Mesenchymal stem cell (in vitro differentiated cells and primary cell): ENCODE measurements around the gene USP12.
"Not testable (repeated sequence)": the region's sequence is repeated elsewhere in the genome, so short reads cannot be mapped to it uniquely, and the experiment has no call there.

Experiments
- DNase-seq: peaks from one replicate; pipeline ENCODE4 v3.0.0-alpha.2; 2013
- H2AFZ ChIP-seq: one replicate; pipeline ENCODE4 v1.6.1; 2013; ENCODE audit warnings: low read depth, mild to moderate bottlenecking, control low read depth, inconsistent platforms, low read length, moderate library complexity
- H2AK5ac ChIP-seq: 2 replicates; pipeline ENCODE4 v1.6.1; 2013; ENCODE audit warnings: low read length, moderate library complexity, mild to moderate bottlenecking, inconsistent platforms; ENCODE audit not compliant: severe bottlenecking
- H2BK120ac ChIP-seq: one replicate; pipeline ENCODE4 v1.6.1; 2013; ENCODE audit warnings: low read depth, mild to moderate bottlenecking, inconsistent platforms, low read length, moderate library complexity
- H2BK12ac ChIP-seq, 2 experiments: one replicate each; pipeline ENCODE4 v1.6.1; 2013; ENCODE audit warnings: inconsistent platforms in 2 of 2, low read length in 2 of 2, mild to moderate bottlenecking in 2 of 2, moderate library complexity in 2 of 2, control low read depth in 1 of 2
- H2BK15ac ChIP-seq: one replicate; pipeline ENCODE4 v1.6.1; 2013; ENCODE audit warnings: mild to moderate bottlenecking, low read depth, inconsistent platforms; ENCODE audit not compliant: poor library complexity, severe bottlenecking
- H2BK5ac ChIP-seq: 2 replicates; pipeline ENCODE4 v1.6.1; 2013; ENCODE audit warnings: low read depth, mild to moderate bottlenecking, low read length, control low read depth, inconsistent platforms; ENCODE audit not compliant: poor library complexity, severe bottlenecking
- H3K14ac ChIP-seq, 2 experiments: one replicate each; pipeline ENCODE4 v1.6.1; 2013; ENCODE audit warnings: inconsistent platforms in 2 of 2, low read length in 2 of 2, control low read depth in 1 of 2, mild to moderate bottlenecking in 1 of 2, moderate library complexity in 1 of 2
- H3K18ac ChIP-seq, 2 experiments: one replicate each; pipeline ENCODE4 v1.6.1; 2013; ENCODE audit warnings: inconsistent platforms in 2 of 2, low read length in 2 of 2, control low read depth in 1 of 2, low read depth in 1 of 2, mild to moderate bottlenecking in 1 of 2
- H3K23ac ChIP-seq, 2 experiments: one replicate each; pipeline ENCODE4 v1.6.1; 2013; ENCODE audit warnings: inconsistent platforms in 2 of 2, low read length in 2 of 2, mild to moderate bottlenecking in 2 of 2, moderate library complexity in 2 of 2, control low read depth in 1 of 2
- H3K27ac ChIP-seq: 2 replicates; pipeline ENCODE4 v1.5.1; 2013; ENCODE audit warnings: mild to moderate bottlenecking, moderate library complexity, low read length, control low read depth, inconsistent platforms; ENCODE audit not compliant: poor library complexity, severe bottlenecking
- H3K27me3 ChIP-seq, 2 experiments: 2 replicates each; pipeline versions ENCODE4 v1.6.1 to v1.7.0; 2013; ENCODE audit warnings: low read length in 2 of 2, mild to moderate bottlenecking in 2 of 2, moderate library complexity in 2 of 2, control low read depth in 1 of 2, inconsistent platforms in 1 of 2; ENCODE audit not compliant: control insufficient read depth in 1 of 2, insufficient read depth in 1 of 2
- H3K36me3 ChIP-seq, 2 experiments: 2 replicates each; pipeline versions ENCODE4 v1.6.1 to v1.7.0; 2013; ENCODE audit warnings: low read length in 2 of 2, control low read depth in 1 of 2, inconsistent platforms in 1 of 2, low read depth in 1 of 2, mild to moderate bottlenecking in 1 of 2; ENCODE audit not compliant: insufficient read depth in 2 of 2, control insufficient read depth in 1 of 2
- H3K4ac ChIP-seq, 2 experiments: one replicate each; pipeline ENCODE4 v1.6.1; 2013; ENCODE audit warnings: inconsistent platforms in 2 of 2, low read length in 2 of 2, mild to moderate bottlenecking in 2 of 2, moderate library complexity in 2 of 2, control low read depth in 1 of 2, low read depth in 1 of 2
- H3K4me1 ChIP-seq: 2 replicates; pipeline ENCODE4 v1.6.1; 2013; ENCODE audit warnings: low read depth, low read length, control low read depth; ENCODE audit not compliant: control insufficient read depth, insufficient read depth
- H3K4me2 ChIP-seq: 2 replicates; pipeline ENCODE4 v1.6.1; 2013; ENCODE audit warnings: low read length, mild to moderate bottlenecking, inconsistent platforms; ENCODE audit not compliant: poor library complexity, severe bottlenecking
- H3K4me3 ChIP-seq, 2 experiments: 2 replicates each; pipeline versions ENCODE4 v1.5.1 to v1.7.0; 2013; ENCODE audit warnings: low read length in 2 of 2, mild to moderate bottlenecking in 2 of 2, control low read depth in 1 of 2, low read depth in 1 of 2; ENCODE audit not compliant: insufficient read depth in 1 of 2
- H3K79me1 ChIP-seq: replicated peaks from 2 replicates; pipeline ENCODE4 v1.6.1; 2013; ENCODE audit warnings: mild to moderate bottlenecking, control low read depth, low read length, inconsistent platforms; ENCODE audit not compliant: poor library complexity, severe bottlenecking
- H3K9ac ChIP-seq: 2 replicates; pipeline ENCODE4 v1.7.0; 2013; ENCODE audit warnings: mild to moderate bottlenecking, low read length, moderate library complexity
- H3K9me3 ChIP-seq: 2 replicates; pipeline ENCODE4 v1.7.0; 2013; ENCODE audit warnings: mild to moderate bottlenecking, low read length; ENCODE audit not compliant: control insufficient read depth
- H4K8ac ChIP-seq: one replicate; pipeline ENCODE4 v1.6.1; 2013; ENCODE audit warnings: inconsistent platforms, mild to moderate bottlenecking, low read length, moderate library complexity
- H4K91ac ChIP-seq: one replicate; pipeline ENCODE4 v1.6.1; 2013; ENCODE audit warnings: mild to moderate bottlenecking, low read length, inconsistent platforms
- WGBS: methylation state at CpG from one replicate; pipeline ENCODE4 v1.1.7; 2013; ENCODE audit warnings: mixed read lengths; 5-methylcytosine and 5-hydroxymethylcytosine counted together

USP12 gene

GRCh38 chr13:27141746-27142145 lies 29.9 kb downstream of the USP12 start:
- WGBS = 94% methylated on average over 5 of the region's 5 CpGs
- Histone ChIP-seq H4K8ac (no peak overlapping the region), H3K27ac (no peak overlapping the region), H2AFZ (no peak overlapping the region), H3K79me1 (peaks cover 18% of the 10 kb centered on the region), H3K27me3 (no peaks in the 10 kb centered on the region), H3K18ac (no peak overlapping the region), H3K4me3 (no peak overlapping the region), H3K23ac (no peak overlapping the region), H3K4me2 (no peak overlapping the region), H3K9ac (no peak overlapping the region), H3K9me3 (peaks cover 16% of the 10 kb centered on the region), H2AK5ac (no peak overlapping the region), H4K91ac (no peak overlapping the region), H2BK120ac (no peak overlapping the region), H3K4ac (no peak overlapping the region), H2BK12ac (no peak overlapping the region), H2BK5ac (no peak overlapping the region), H2BK15ac (no peak overlapping the region), H3K14ac (no peak overlapping the region), H3K4me1 (peaks cover under 1% of the 10 kb centered on the region), H3K36me3 (peaks cover 0 to 8% of the 10 kb centered on the region in 2 experiments)
- DNase-seq = no peak

- Histone ChIP-seq H3K79me1 (peaks cover 16% of the 10 kb centered on the region), H3K9me3 (peaks cover 16% of the 10 kb centered on the region)
- not testable (repeated sequence) for H3K4me3 ChIP-seq, H3K23ac ChIP-seq, H3K4me2 ChIP-seq, H3K36me3 ChIP-seq, H3K27me3 ChIP-seq, H3K27ac ChIP-seq, H2AFZ ChIP-seq, H4K8ac ChIP-seq, H2AK5ac ChIP-seq, H3K9ac ChIP-seq, H3K14ac ChIP-seq, H3K4me1 ChIP-seq, H2BK120ac ChIP-seq, H3K18ac ChIP-seq, H2BK12ac ChIP-seq, H2BK15ac ChIP-seq, H2BK5ac ChIP-seq, H4K91ac ChIP-seq, H3K4ac ChIP-seq, DNase-seq
- 93% methylated on average over 4 of the region's 5 CpGs for WGBS
Measured at GRCh38 chr13:27141159-27141558, 30.5 kb downstream of the USP12 start.

- H2AFZ ChIP-seq = no peak overlapping the region
- H2BK5ac ChIP-seq = no peak overlapping the region
- 100% methylated on average over 3 of the region's 4 CpGs for WGBS
- H3K4me2 ChIP-seq = no peak overlapping the region
- H2BK12ac ChIP-seq = no peak overlapping the region
- peaks cover under 1% of the 10 kb centered on the region for H3K4me1 ChIP-seq
- H2BK120ac ChIP-seq = no peak overlapping the region
- no peak overlapping the region for H3K23ac ChIP-seq
- peaks cover 20% of the 10 kb centered on the region for H3K79me1 ChIP-seq
- H3K18ac ChIP-seq = no peak overlapping the region
- no peak overlapping the region for H3K27ac ChIP-seq
- H3K9me3 ChIP-seq = peaks cover 16% of the 10 kb centered on the region
- H2AK5ac ChIP-seq = no peak overlapping the region
- H3K14ac ChIP-seq = no peak overlapping the region
- H3K36me3 ChIP-seq = peaks cover 0 to 7% of the 10 kb centered on the region in 2 experiments
- H4K8ac ChIP-seq = no peak overlapping the region
- H3K4me3 ChIP-seq = no peak overlapping the region
- no peak overlapping the region for H4K91ac ChIP-seq
- H3K9ac ChIP-seq = no peak overlapping the region
- H2BK15ac ChIP-seq = no peak overlapping the region
- no peak for DNase-seq
- no peak overlapping the region for H3K4ac ChIP-seq
- no peaks in the 10 kb centered on the region for H3K27me3 ChIP-seq
Measured at GRCh38 chr13:27140060-27140459, 31.6 kb downstream of the USP12 start.

- Histone ChIP-seq H2AFZ (no peak overlapping the region), H3K27me3 (no peaks in the 10 kb centered on the region), H3K4me3 (no peak overlapping the region), H3K4me2 (no peak overlapping the region), H3K36me3 (peaks cover 0 to 5% of the 10 kb centered on the region in 2 experiments), H3K4me1 (peaks cover 3% of the 10 kb centered on the region), H3K18ac (no peak overlapping the region), H3K79me1 (peaks cover 18% of the 10 kb centered on the region), H3K14ac (no peak overlapping the region), H4K8ac (no peak overlapping the region), H2BK120ac (no peak overlapping the region), H3K9ac (no peak overlapping the region), H3K27ac (no peak overlapping the region), H2BK12ac (no peak overlapping the region), H4K91ac (no peak overlapping the region), H3K4ac (no peak overlapping the region), H2BK15ac (no peak overlapping the region), H2BK5ac (no peak overlapping the region), H3K23ac (no peak overlapping the region), H3K9me3 (peaks cover 16% of the 10 kb centered on the region), H2AK5ac (no peak overlapping the region)
- no peak for DNase-seq
- no CpG with 5 or more reads among the region's 2 CpGs for WGBS
Measured at GRCh38 chr13:27139565-27139964, 32.0 kb downstream of the USP12 start.
